K562 (cell line): Measurements from ENCODE around the gene ZSWIM6. TPM values are rescaled to one million over a fixed set of nuclear protein-coding genes. Genes with fewer than 3 reads are reported as not detected.

Experiments
- ATAC-seq: fragments of 200-7000 bp; cut with Tn5 transposase; 3 replicates; pipeline ENCODE4 v1.9.1; 2020; ENCODE audit warnings: moderate library complexity
- BruUV-seq: library from RNA; stranded (reverse); fragments of 400-500 nt; replicated peaks from 2 replicates; lab custom pipeline; 2021; lab: Mats Ljungman, UMichigan
- CTCF ChIA-PET: fragments of 300-600 bp; formaldehyde crosslinking; extraction: SDS; loops from one replicate; lab custom pipeline; 2021; ENCODE audit warnings: low intra/inter-chr PET ratio; lab: Yijun Ruan, JAX
- POLR2A ChIA-PET: fragments of 300-600, 350-650 bp; sonication (Branson Sonifier 250); formaldehyde crosslinking; extraction: SDS; loops from one replicate; lab custom pipeline; 2021; ENCODE audit warnings: antibody characterized with exemption, inconsistent platforms; lab: Yijun Ruan, JAX
- DNase-seq, 4 experiments: peaks; one replicate each; pipeline versions ENCODE4 v3.0.0 to v3.0.0-alpha.2; 2011 to 2018; ENCODE audit warnings: low spot score in 3 of 4, mixed read lengths in 3 of 4; ENCODE audit errors: extremely low read depth in 1 of 4
- FAIRE-seq: peaks from 2 replicates; lab custom pipeline; 2011; peaks lifted over from hg19 to GRCh38; lab: Jason Lieb, UNC
- H2AFZ ChIP-seq: 2 replicates; pipeline ENCODE4 v1.6.0; 2011; ENCODE audit warnings: low read depth, low read length, control low read depth, inconsistent platforms
- H3K27ac ChIP-seq: fragments of 200-600 bp; 3 replicates; pipeline ENCODE4 v1.8.0; 2011; ENCODE audit warnings: low read depth, mild to moderate bottlenecking, control low read depth, inconsistent platforms, low read length, moderate library complexity, mixed read lengths; ENCODE audit errors: extremely low read depth
- H3K27me3 ChIP-seq, 2 experiments: fragments of 300-600 bp in 1 of 2; 2 replicates in 1 of 2; 3 replicates in 1 of 2; pipeline versions ENCODE4 v1.6.0 to v1.8.0; 2011; ENCODE audit warnings: inconsistent platforms in 2 of 2, low read length in 2 of 2, mild to moderate bottlenecking in 1 of 2, mixed read lengths in 1 of 2, moderate library complexity in 1 of 2; ENCODE audit not compliant: control insufficient read depth in 2 of 2, insufficient read depth in 2 of 2
- H3K36me3 ChIP-seq: fragments of 300-600 bp; 3 replicates; pipeline ENCODE4 v1.8.0; 2011; ENCODE audit warnings: mild to moderate bottlenecking, low read length, inconsistent platforms; ENCODE audit not compliant: control insufficient read depth, insufficient read depth
- H3K4me1 ChIP-seq, 2 experiments: fragments of 200-600 bp in 1 of 2; replicated peaks in 1 of 2; 2 replicates in 1 of 2; 3 replicates in 1 of 2; pipeline versions ENCODE4 v1.5.1 to v1.8.0; 2011; ENCODE audit warnings: inconsistent platforms in 2 of 2, low read length in 2 of 2, mild to moderate bottlenecking in 1 of 2, mixed read lengths in 1 of 2, moderate library complexity in 1 of 2; ENCODE audit not compliant: control insufficient read depth in 2 of 2, insufficient read depth in 2 of 2
- H3K4me2 ChIP-seq: 2 replicates; pipeline ENCODE4 v1.6.1; 2011; ENCODE audit warnings: low read length, control low read depth, inconsistent platforms, mixed read lengths; ENCODE audit not compliant: insufficient read depth
- H3K4me3 ChIP-seq: fragments of 200-600 bp; sonication (generic), shearing (Covaris generic); 2 replicates; pipeline ENCODE4 v1.5.1; 2016; ENCODE audit warnings: control low read depth, inconsistent platforms
- H3K79me2 ChIP-seq: fragments of 200-600 bp; 3 replicates; pipeline ENCODE4 v1.8.0; 2011; ENCODE audit warnings: low read length, inconsistent platforms; ENCODE audit not compliant: control insufficient read depth, insufficient read depth
- H3K9ac ChIP-seq, 2 experiments: 2 replicates each; pipeline versions ENCODE4 v1.6.0 to v1.6.1; 2011; ENCODE audit warnings: low read depth in 2 of 2, low read length in 2 of 2, control low read depth in 1 of 2, inconsistent platforms in 1 of 2, mild to moderate bottlenecking in 1 of 2, mixed read lengths in 1 of 2; ENCODE audit not compliant: insufficient read depth in 1 of 2
- H3K9me1 ChIP-seq: one replicate; pipeline ENCODE4 v1.6.0; 2011; ENCODE audit warnings: inconsistent platforms, mild to moderate bottlenecking, low read length, moderate library complexity; ENCODE audit not compliant: control insufficient read depth, insufficient read depth
- H3K9me3 ChIP-seq: replicated peaks from 2 replicates; pipeline ENCODE4 v1.5.1; 2011; ENCODE audit warnings: low read depth, low read length, inconsistent platforms; ENCODE audit not compliant: control insufficient read depth, insufficient read depth
- H4K20me1 ChIP-seq: replicated peaks from 2 replicates; pipeline ENCODE4 v1.6.1; 2011; ENCODE audit warnings: low read length, inconsistent platforms, mixed read lengths; ENCODE audit not compliant: control insufficient read depth, insufficient read depth
- CBX2 ChIP-seq: fragments of 200-600 bp; sonication (generic); IDR thresholded peaks from one replicate; pipeline ENCODE4 v1.6.1; 2012; ENCODE audit warnings: mild to moderate bottlenecking, low read length, inconsistent platforms; ENCODE audit not compliant: insufficient read depth, poor library complexity, severe bottlenecking
- DDX20 ChIP-seq: fragments of 450-650 bp; IDR thresholded peaks from 2 replicates; pipeline ENCODE4 v1.6.1; 2016; ENCODE audit warnings: missing genetic modification characterization, low read depth, mild to moderate bottlenecking, missing compliant biosample characterization, moderate library complexity
- E2F4 ChIP-seq: sonication (generic); formaldehyde crosslinking; IDR thresholded peaks from 2 replicates; pipeline ENCODE4 v1.8.0; 2022; ENCODE audit warnings: mild to moderate bottlenecking, low read depth, missing genetic modification reagents
- GABPA ChIP-seq: fragments of 200-800 bp; sonication (Bioruptor generic); conservative IDR thresholded peaks from 2 replicates; pipeline ENCODE4 v1.6.1; 2016; ENCODE audit warnings: low read depth, missing genetic modification characterization, missing compliant biosample characterization
- HMG20A ChIP-seq: fragments of 450-650 bp; formaldehyde crosslinking; conservative IDR thresholded peaks from 2 replicates; pipeline ENCODE4 v1.4.0; 2020; ENCODE audit warnings: mild to moderate bottlenecking, mixed read lengths
- ILF3 ChIP-seq: fragments of 450-650 bp; IDR thresholded peaks from 2 replicates; pipeline ENCODE4 v1.6.1; 2018; ENCODE audit warnings: antibody characterized with exemption, mild to moderate bottlenecking, moderate library complexity, borderline replicate concordance
- SMARCA4 ChIP-seq: fragments of 450-650 bp; IDR thresholded peaks from 2 replicates; pipeline ENCODE4 v1.6.1; 2016
- STAT5B ChIP-seq: fragments of 250-450 bp; sonication (Bioruptor Pico); IDR thresholded peaks from 2 replicates; pipeline ENCODE4 v1.8.0; 2021; ENCODE audit warnings: mild to moderate bottlenecking, inconsistent platforms
- THAP7 ChIP-seq: fragments of 250-450 bp; sonication (Bioruptor Pico); IDR thresholded peaks from 2 replicates; pipeline ENCODE4 v1.5.0; 2021
- XRCC4 ChIP-seq: IDR thresholded peaks from one replicate; pipeline ENCODE4 v1.6.1; 2011; ENCODE audit not compliant: insufficient read depth, insufficient read length; ENCODE audit errors: extremely low read depth
- ZNF184 ChIP-seq: sonication (generic); formaldehyde crosslinking; IDR thresholded peaks from 2 replicates; pipeline ENCODE4 v1.5.0; 2020; ENCODE audit warnings: missing genetic modification reagents
- ZNF586 ChIP-seq: fragments of 450-650 bp; formaldehyde crosslinking; conservative IDR thresholded peaks from 2 replicates; pipeline ENCODE4 v1.4.0; 2020; ENCODE audit warnings: mild to moderate bottlenecking, moderate library complexity
- WGBS: fragments of 100-300 bp; shearing (Covaris generic); methylation state at CpG from one replicate; pipeline ENCODE4 v1.1.6; 2016; ENCODE audit warnings: low coverage, mixed read lengths; ENCODE audit not compliant: insufficient coverage; ENCODE audit errors: missing lambda C conversion rate; 5-methylcytosine and 5-hydroxymethylcytosine counted together
- in situ Hi-C: fragments of 300-500 bp; cut with MboI; formaldehyde crosslinking; loops from 4 replicates; pipeline ENCODE4 v1.15.0; 2018; ENCODE audit warnings: inconsistent platforms, mixed read lengths
- intact Hi-C: fragments of 100-400 bp; cut with micrococcal nuclease; formaldehyde crosslinking; loops from 2 replicates; pipeline ENCODE4 v1.14.2; 2022
- polyA plus RNA-seq, 8 experiments: library from polyadenylated mRNA; depleted of rRNA in 4 of 8; stranded (reverse) in 5 of 8; unstranded in 3 of 8; fragments of >200 nt; fragmentation: Nextera tagmentation in 2 of 8; fragmentation: Illumina TruSeq in 1 of 8; extraction: Ambion mirVana in 2 of 8; extraction: Trizol in 1 of 8; gene quantifications; 2 replicates each; pipeline versions ENCODE4 v1.2.1 to v1.2.3, GENCODE V29; 2011 to 2014; ENCODE audit warnings: inconsistent platforms in 1 of 8, missing spikeins in 1 of 8
- total RNA-seq, 7 experiments: library from RNA; depleted of rRNA in 6 of 7; stranded (reverse); fragments of >200 nt in 6 of 7; fragmentation: Illumina TruSeq in 2 of 7; extraction: Trizol in 2 of 7; gene quantifications; 2 replicates each; pipeline versions ENCODE4 v1.2.1 to v1.2.3, GENCODE V29; 2011 to 2021; ENCODE audit warnings: low replicate concordance in 1 of 7
- TF ChIP-seq, protein P1 (sequence below), 2 experiments: fragments of 450-650 bp in 1 of 2; sonication (generic) in 1 of 2; formaldehyde crosslinking; conservative IDR thresholded peaks; 2 replicates each; pipeline versions ENCODE4 v1.4.0 to v1.8.1; 2020 to 2022; ENCODE audit warnings: mild to moderate bottlenecking in 1 of 2, missing genetic modification reagents in 1 of 2
- TF ChIP-seq, protein P2 (sequence below): fragments of 250-450 bp; sonication (Bioruptor Pico); IDR thresholded peaks from 2 replicates; pipeline ENCODE4 v1.4.0; 2020; ENCODE audit warnings: mild to moderate bottlenecking

ZSWIM6 gene
- total and polyA plus RNA-seq, 9 of the 15 experiments (the other 6 are each of a cell fraction or from before 2014, with no cell fraction given), result 0.81 to 3.2 (median 2.0) TPM

GRCh38 chr5:61479850-61480614 lies 148.0 kb downstream of the ZSWIM6 start (continued):
- TF ChIP-seq, protein P1, sequence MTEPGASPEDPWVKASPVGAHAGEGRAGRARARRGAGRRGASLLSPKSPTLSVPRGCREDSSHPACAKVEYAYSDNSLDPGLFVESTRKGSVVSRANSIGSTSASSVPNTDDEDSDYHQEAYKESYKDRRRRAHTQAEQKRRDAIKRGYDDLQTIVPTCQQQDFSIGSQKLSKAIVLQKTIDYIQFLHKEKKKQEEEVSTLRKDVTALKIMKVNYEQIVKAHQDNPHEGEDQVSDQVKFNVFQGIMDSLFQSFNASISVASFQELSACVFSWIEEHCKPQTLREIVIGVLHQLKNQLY (CRISPR knock-in tag; conservative IDR thresholded peaks at IDR 0.05), result no peak
- no peak for TF ChIP-seq DDX20
- TF ChIP-seq, protein P2, sequence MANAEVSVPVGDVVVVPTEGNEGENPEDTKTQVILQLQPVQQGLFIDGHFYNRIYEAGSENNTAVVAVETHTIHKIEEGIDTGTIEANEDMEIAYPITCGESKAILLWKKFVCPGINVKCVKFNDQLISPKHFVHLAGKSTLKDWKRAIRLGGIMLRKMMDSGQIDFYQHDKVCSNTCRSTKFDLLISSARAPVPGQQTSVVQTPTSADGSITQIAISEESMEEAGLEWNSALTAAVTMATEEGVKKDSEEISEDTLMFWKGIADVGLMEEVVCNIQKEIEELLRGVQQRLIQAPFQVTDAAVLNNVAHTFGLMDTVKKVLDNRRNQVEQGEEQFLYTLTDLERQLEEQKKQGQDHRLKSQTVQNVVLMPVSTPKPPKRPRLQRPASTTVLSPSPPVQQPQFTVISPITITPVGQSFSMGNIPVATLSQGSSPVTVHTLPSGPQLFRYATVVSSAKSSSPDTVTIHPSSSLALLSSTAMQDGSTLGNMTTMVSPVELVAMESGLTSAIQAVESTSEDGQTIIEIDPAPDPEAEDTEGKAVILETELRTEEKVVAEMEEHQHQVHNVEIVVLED (CRISPR knock-in tag), result no peak
- no peak for TF ChIP-seq GABPA

GRCh38 chr5:61482980-61483379 lies 150.9 kb downstream of the ZSWIM6 start:
- H3K9me3 ChIP-seq, result no peaks in the 10 kb centered on the region
- POLR2A ChIA-PET, result no interaction called here
- H3K4me2 ChIP-seq, result no peak overlapping the region
- H3K4me1 ChIP-seq, result no peaks in the 10 kb centered on the region
- H3K36me3 ChIP-seq, result no peaks in the 10 kb centered on the region
- no peaks in the 10 kb centered on the region for H4K20me1 ChIP-seq
- H2AFZ ChIP-seq, result no peak overlapping the region
- FAIRE-seq, result no peak
- CTCF ChIA-PET, result no interaction called here
- intact Hi-C loops, result no loop called here
- no peaks in the 10 kb centered on the region for H3K27me3 ChIP-seq
- BruUV-seq, result no TSS peak
- no peak overlapping the region for H3K27ac ChIP-seq
- H3K9ac ChIP-seq, result no peak overlapping the region
- in situ Hi-C loops, result no loop called here
- no peak for ATAC-seq
- DNase-seq, result no peak
- no peak overlapping the region for H3K4me3 ChIP-seq
- H3K9me1 ChIP-seq, result no peaks in the 10 kb centered on the region
- 15% methylated on average over 3 of the region's 3 CpGs for WGBS
- H3K79me2 ChIP-seq, result no peaks in the 10 kb centered on the region
- TF ChIP-seq ILF3, result no peak
- TF ChIP-seq STAT5B, result no peak
- no peak for TF ChIP-seq E2F4 (CRISPR knock-in tag)
- TF ChIP-seq CBX2, result no peak
- no peak for TF ChIP-seq THAP7 (CRISPR knock-in tag)
- no peak for TF ChIP-seq HMG20A (CRISPR knock-in tag)
- no peak for TF ChIP-seq ZNF586 (CRISPR knock-in tag)
- no peak for TF ChIP-seq SMARCA4
- TF ChIP-seq XRCC4, result no peak
- no peak for TF ChIP-seq ZNF184 (CRISPR knock-in tag)
